HG02588 (cell line): ENCODE data around the gene GMDS.

ENCODE experiments used
- ATAC-seq: cut with Tn5 transposase; IDR thresholded peaks from one replicate; pipeline ENCODE4 v1.9.1; 2021; ENCODE audit warnings: mild to moderate bottlenecking, moderate library complexity; ENCODE audit not compliant: unreplicated experiment

GMDS gene

DNA sequence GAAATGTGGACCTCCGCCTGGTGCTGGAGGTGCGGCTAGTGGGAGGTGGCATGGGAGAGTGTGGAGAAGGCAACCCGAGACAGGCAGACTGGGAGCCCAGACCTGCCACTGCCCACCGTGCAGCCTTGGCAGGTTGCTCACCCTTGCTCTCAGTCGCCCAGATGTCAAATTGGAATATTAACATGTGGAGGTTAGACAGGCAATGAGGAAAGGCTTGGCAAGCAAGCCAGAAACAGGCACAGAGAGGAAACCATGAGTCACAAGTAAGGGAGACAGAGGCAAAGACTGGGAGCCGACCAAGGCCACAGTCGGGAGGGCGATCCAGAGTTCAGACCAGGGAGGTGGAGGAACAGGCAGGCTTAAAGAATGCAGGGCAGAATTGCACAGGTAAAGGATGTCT is 457.5 kb downstream of the GMDS start:
- ATAC-seq, result no peak

DNA sequence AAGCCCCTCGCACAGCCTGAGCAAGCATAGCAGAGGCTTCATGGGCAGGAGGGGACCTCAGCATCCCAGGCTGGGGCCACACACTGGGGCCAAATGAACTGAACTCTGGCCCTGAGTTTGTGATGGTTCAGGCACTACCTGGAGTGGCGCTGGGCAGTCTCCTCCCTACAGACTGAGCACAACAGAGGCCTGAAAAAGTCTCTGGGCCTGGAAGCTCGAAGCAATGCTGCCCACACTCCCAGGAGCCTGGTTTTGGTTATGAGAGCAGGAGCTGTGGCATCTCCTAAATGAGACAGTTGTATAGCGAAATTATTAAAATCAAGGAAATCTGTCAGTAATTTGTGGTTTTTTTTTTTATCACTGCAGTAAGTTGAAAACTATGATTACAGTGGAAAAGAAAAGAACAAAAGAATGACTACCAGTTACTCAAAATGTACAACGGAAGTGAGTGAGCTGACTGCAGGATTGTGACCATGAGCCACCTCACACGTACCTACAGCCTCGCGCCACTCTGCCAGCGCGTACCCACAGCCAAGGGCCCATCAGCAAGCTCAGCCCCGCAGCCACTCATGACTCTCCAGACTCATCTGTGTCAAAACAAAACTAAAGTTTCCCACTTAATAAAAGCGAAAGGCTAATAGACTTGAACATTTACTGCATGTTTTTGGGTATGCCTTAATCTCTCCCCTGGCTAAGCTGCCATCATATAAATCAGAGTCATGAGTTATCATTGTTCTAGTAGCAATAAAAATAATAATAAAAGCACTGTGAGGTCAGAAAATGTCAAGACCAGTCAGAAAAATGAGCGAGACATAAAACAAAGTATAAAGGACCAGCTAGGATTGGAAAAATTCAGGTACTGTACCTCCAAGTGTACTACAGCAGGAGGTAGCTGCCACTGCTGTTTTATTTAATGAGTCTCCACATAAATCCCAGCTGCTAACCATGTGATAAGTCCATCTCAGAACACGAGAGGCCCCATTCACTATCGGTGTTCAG is 458.7 kb downstream of the GMDS start:
- ATAC-seq, result peak; percentile 75

DNA sequence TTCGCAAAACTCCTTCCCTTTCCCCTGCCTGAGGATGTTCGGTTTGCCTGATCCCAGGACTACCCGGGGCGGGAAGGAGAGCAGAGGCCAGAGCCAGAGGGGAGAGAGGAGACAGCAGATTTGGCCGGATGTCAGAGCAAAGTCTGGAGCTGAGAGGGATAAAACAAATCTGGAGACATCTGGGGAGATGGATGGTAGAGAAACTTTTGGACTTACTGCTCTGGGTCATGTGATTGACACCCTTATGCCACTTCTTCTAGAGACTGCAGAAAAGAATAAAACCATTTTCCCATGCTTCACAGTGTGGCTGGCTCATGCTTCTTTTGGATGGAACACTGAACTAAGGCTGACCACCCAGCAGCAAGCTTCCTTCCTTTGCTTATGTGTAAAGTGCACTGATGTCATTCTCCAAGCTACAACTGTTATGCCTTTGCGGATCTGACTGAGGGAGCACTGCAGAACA is 461.0 kb downstream of the GMDS start:
- ATAC-seq, result no peak

DNA sequence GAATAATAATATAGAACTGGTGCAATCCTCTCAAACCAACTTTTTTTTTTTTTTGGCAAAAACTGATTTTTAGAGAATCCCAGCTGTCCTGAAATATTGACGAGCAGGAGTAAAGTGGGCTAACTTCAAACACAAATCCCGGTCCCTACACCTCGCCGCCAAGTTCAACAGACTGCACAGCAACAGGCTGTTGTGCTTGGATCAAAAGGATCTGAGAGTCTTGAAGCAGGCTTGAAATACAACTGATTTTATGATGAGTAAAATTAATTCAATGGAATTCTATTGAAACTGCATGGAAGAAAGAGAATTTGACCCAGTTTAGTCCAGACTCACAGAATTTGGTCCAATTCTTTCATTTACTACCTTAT is 463.6 kb downstream of the GMDS start:
- ATAC-seq, result no peak

DNA sequence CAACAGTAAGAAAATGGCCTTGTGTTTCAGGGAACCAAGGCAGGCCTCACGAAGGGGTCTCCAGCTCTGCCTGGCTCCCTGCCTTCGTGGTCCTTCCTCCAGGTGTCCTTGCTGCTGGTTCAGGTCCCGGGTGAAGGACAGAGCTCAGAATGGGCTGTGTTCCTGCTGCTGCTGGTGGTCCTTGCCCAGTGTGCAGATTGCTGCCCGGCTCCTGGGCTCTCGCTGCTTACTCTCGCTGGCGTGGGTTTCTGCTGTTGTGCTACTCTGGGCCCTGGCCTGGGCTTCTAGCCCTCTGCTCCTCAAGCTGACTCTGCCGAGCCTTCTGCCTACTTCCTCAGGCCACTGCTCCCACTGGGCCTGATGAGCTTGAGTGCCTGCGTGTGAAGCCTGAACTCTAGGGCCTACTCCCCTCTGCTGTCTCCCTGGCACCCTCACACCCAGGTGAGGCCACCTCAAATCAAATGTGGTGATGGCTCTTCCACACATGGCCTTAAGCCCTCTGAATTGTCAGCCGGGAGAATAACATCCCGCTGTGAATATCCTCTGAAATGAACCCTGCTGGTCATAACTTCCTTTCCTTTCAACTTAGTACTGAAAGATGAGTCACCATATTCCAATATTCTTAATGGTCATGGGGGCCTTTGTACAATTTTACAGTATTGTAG is 464.1 kb downstream of the GMDS start:
- ATAC-seq, result no peak

DNA sequence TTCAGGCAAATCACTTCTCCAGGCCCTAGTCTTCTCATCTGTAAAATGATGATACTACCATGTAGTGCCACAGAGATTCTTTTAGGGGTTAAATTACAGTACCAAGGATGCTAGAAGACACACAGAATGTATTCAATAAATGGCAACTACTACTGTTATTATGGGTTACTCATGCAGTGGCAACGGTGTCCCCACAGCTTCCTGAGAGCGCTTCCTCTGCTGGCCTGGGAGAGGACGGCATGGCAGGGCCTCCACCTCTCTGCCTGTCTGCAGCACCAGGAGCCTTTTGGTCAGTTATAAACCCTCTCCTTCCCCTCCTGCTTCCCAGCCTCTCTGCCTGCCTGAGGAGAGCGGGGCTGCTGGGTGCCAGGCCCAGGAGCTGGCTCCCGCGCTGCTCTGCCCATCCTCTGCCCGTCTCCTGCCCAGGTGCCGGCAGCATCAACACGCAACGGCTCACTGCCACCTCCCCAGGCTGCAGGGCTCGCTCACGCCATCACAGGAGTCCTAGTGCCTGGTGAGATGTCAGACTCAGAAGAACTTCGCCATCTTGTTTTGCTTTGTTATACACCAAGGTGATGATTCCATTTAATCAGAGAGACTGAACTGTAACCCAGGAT is 465.0 kb downstream of the GMDS start:
- no peak for ATAC-seq

DNA sequence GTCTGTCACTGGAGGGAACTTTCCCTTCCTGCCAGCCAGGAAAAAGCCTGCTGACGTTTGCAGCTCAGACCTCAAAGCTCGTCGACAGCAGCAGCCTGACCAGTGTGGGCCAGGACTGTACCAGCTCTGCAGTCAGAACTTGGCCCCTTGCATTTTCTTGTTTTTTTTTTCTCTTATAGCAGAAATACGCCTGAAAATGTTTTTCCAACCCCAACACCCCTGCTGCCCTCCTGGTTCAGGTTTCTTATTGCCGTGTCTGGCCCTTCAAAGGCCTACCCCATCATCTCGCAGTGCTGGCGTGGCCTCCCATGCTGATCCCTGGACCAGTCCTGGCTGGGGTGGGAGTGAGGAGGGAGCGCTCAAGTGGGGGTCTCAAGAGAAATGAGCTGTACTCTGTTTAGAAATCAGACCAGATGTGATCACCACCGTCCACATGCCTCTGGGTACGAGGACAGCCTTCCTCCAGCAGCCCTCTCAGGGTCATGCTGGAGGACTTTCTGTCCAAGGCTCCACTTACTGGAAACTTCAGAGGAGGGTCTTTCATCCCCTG is 466.6 kb downstream of the GMDS start:
- no peak for ATAC-seq

DNA sequence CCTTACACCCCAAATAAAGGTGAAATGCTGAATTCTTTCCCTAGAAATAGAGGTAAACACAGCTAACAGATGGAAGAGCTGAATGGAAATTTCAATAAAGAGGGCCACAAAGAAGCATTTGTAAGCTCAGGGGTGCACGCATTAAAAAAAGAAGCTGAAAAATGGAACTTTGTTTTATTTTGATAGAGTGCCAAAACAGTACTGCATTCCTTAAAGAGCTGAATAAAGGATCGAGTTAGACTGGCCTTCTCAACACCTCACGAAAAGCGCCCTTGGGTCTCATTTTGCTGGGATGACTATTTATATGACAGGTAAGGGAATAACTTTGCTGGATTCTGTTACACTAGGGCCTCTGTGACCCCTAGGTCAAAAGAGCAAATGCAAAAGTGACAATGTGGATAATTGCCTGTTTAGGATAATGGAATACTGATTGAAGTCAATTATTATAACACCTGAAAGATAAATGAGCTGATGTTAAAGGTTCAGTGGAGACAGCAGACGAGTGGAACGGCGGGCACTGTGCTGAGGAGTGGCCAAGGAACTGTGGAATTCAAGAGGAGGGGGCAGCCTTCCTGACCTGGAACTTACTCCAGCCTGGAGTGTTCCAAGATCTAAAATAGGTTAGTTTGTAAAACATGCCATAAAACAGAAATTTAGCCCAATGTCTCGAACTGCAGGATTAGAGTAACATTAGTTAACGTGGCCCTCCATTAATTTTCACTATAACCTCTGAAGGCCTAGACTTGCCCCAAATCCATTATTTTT is 467.3 kb downstream of the GMDS start:
- no peak for ATAC-seq

DNA sequence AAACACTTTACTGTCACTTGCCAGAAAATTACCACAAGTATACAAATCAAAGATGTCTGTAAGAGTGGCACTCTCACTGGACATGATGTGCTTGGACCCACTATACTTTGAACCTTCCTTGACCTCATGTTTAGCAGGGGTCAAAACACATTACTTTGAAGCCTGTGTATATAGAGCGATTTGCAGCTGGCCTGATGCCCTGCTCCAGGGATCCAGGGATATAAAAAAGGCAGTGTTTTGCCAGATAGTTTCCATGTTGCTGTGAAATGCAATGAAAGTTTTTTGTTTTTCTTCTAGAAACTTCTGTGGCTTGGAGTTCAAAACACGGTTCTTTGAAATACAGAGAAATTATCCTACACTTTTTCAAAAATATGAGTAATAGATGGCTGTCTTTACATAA is 470.0 kb downstream of the GMDS start:
- no peak for ATAC-seq

DNA sequence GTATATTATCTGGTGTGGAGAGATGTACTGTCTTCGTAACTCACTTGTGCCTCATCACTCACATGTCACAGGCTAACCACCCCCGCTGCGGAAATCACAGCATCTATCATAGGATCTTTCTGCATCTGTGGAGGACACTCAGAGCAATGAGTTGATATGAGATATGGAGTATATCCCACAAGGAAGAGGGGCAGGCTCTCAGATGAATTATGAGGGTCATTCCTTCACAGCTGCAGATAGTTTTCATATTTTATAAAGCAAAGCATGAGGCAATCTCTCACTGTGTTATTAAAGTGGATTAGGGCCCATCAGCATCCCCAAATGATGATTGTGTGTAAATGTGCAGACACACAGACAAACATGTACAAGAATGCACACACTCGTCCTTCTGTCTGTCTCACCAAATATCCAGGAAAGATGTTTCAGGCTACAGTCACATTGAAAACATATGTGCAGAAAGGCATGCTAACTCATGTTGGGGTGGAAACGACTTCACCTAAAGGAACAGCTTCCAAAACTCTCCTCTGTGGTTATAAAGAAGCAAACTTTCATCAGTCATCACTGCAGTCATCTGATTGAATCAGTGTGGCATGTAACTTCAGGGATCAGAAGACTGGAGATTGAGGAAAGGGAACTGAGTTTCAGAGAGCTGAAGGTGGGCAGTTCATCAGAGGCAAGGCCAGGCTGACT is 471.0 kb downstream of the GMDS start:
- no peak for ATAC-seq

DNA sequence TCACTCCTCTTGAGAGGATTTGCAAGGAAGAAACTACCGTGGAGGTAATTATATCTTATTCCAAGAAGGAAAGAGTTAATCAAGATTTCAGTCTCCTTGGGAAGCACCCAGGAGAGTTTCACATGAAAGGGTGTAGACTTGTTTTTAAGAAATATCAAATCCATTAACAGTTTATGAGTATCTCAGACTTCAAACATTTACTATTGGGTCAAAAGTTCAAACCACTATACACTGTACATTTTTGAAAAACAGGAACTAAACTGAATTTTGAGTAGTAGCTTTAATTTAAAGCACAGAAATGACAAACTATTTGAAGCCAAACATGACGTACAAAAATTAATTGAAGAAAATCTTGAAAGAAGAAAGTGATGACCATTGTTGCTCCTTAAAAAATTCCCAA is 471.7 kb downstream of the GMDS start:
- no peak for ATAC-seq

DNA sequence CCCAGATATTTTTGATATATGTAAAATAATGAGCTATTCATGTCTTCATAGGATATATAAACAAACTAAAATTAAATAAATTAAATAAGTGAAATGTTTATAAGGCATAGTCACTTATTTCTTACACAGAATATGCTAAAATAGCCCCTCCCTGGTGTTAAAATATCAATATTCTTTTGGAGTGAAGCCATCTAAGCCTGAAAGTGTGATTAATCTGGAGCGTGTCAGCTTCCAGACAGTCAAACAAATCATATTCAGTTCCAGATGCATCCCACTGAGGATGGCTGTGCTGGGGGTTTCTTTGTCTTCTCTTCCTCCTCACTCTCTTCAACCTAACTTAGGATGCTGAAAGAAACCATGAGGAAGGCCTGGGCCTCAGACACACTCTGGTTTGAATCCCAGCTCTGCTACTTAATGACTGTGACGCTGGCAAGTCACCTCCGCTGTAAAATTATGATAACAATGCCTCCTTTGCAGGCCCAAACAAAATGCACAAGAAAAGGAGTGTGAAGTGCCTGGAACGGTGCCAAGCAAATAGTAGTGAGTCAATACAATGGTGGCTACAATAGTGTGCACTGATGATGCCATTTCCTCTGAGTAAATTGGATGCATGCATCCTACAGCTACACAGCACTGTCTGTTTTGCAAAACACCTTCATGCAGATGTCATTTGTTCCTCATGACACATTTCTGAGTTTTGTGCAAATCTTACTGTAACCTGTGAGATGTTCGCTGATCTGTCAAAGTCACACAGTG is 474.3 kb downstream of the GMDS start:
- ATAC-seq, result no peak

DNA sequence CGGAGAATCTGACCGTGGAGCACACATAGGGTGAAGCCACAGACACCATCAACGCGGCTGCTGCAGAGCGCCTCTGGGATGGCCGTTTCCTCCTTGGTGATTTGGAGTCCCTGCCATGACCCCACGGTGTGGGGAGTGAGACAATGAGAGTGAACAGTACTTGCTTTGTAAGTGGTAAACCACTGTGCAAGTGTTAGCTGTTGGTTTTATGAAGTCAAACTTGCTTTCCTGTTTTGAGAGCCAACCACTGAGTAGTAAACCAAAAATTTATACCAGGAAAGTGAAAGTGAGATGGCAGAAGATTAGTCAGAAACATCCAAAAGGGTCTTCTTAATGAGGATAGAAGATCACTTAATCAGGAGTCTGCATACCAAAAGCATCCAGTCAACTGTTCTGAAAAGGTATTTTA is 475.0 kb downstream of the GMDS start:
- no peak for ATAC-seq

DNA sequence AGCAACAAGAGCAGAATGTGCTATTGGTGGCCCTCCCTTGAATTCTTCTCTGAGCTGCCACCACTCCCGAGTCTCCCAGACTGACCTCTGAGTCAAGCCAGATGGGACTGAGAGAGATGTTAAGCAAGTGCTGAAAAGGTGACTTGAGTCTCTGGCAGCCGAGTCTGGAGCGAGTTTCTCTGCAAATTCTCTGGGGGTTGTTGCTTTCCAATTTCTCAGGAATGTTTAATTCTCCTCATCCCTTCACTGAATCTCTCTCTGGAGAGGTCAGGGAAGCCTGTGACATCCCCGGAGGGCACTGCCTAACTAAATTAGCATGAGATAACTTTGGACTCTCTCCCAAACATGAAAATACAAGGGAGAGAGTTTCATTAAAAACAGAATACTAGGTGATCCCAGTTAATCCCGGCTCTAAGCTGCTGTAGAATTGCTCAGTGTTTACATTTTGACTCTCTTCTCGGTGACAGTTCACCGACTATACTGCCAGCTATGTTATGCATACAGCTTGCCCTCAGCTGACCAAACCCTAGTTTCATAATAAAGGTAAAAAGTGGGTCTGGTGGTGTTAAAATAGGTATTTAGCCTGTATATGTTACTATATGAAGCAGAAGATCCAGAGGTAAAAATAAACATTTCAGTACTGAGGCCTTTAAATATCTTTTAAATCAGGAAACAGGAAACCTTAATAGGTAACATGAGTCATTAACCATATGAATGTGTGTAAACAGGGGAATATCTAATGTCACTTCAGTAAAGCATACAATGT is 477.7 kb downstream of the GMDS start:
- ATAC-seq, result no peak

DNA sequence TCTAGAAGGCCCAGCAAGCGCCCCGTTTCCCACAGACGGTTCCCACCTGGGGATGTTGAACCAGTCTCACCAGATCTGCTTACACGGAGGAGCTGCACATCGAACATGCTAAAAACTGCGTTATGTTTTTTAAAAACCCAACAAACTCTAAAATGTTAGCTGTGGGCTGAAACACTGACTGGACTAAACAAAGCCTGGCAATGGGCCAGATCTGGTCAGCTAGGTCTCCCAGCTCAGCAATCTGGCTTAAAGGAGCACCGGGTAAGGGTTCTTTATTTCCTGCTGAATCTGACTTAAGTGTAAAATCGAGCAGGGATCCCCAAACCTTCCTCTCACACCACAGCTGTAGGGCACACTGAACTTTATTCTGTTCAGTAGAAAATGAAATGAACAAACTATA is 478.8 kb downstream of the GMDS start:
- no peak for ATAC-seq

DNA sequence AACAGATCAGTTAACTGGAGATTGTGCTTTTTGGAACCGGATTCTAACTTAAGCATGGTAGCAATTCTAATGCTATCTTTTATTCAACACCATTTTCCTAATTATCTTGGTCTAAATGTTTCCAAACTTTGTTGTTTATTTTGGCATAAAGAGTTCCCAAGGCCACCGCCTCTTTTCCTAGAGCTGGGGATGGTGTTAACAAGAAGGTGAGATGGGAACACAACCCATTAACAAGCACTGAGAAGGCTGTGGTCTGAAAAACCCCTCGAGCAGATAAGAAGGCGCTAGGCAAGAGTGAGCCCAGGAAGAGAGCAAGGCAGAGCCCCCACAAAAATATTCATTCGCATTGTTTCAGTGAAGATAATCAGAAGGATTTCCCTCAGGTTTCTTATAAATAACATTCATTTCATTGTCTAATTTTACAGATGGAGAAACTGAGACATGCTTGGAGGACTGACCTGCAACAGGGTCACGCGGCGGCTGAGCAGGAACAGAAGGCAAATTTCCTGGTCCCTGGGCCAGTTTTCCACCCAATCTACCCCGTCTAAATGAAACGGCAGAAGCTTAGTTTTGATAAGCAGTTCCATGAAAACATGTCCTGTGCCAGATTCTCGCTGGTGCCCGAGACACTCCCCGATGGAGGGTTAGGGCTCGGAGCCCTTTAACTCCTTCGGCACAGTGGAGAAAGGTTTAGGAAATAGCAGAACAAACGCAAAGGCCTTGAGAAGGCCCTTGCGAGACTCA is 480.1 kb downstream of the GMDS start:
- no peak for ATAC-seq

DNA sequence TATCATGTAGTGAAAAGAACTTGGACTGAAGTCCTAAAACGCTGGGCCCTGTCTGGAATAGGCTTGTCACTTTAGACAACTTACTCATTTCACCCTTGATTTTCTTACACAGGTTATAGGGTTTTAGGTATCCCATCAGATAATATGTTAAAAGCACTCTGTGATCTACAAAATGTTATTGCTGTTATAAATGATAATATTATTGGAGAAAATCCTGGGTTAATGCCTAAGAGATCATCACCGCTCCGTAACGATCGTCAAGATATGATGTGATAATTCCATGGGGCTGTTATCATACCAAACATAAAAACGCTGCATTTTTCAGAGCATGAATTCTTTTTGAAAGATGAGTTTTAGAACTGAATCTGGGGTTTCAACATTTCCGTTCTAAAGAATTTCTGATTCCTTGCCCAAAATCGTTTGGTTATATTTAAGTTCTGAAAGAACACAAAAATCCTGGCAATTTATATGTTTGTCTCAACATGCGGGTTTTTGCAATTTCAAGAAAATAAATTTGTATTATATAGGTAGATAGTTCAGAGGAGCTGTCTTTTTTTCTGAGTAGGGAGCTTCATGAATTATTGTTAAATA is 480.9 kb downstream of the GMDS start:
- ATAC-seq, result no peak

DNA sequence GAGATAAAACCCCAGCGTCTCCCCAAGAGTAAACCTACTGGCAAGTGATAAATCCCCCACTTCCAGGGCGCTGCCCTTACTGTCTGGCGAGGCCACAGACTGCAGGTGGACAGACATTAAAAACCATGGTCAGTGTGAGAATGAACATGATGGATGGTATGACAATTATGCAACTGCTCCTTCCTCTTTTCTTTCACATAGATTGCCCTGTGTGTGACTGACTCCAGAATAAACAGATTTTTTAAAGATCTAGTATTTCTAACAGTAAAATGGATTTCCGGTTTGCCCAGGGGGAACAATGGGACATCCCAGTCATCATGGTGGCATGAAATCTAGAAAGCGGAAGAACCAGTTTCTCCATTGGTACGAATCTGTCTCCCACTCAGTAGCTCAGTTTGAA is 482.0 kb downstream of the GMDS start:
- no peak for ATAC-seq
